Measurements from ENCODE around the gene DENND4C.
A peak's percentile ranks its signal among the peaks of the same experiment; 100 is the strongest.
"Not testable (repeated sequence)": the region's sequence is repeated elsewhere in the genome, so short reads cannot be mapped to it uniquely, and the experiment has no call there.

The DENND4C gene

GRCh38 chr9:19378164-19378563 lies 147.7 kb downstream of the DENND4C start:
- DNase-seq = no peak

GRCh38 chr9:19378647-19379046 lies 148.2 kb downstream of the DENND4C start:
- no peak for DNase-seq

- DNase-seq = no peak
These were observed 148.8 kb downstream of the DENND4C start for GRCh38 chr9:19379283-19379682.

- DNase-seq = no peak
These were observed 149.2 kb downstream of the DENND4C start for GRCh38 chr9:19379697-19380046.

- no peak for DNase-seq
These were observed 150.3 kb downstream of the DENND4C start for GRCh38 chr9:19380826-19381075.

GRCh38 chr9:19381656-19382055 lies 151.2 kb downstream of the DENND4C start:
- DNase-seq = no peak

GRCh38 chr9:19385212-19385611 lies 154.7 kb downstream of the DENND4C start:
- not testable (repeated sequence) for DNase-seq

GRCh38 chr9:19385786-19386501 lies 155.5 kb downstream of the DENND4C start:
- DNase-seq = no peak

GRCh38 chr9:19386502-19387044 lies 156.1 kb downstream of the DENND4C start:
- no peak for DNase-seq

- DNase-seq = no peak
These were observed 156.8 kb downstream of the DENND4C start for GRCh38 chr9:19387317-19387716.

GRCh38 chr9:19389539-19389938 lies 159.0 kb downstream of the DENND4C start:
- not testable (repeated sequence) for DNase-seq

- no peak for DNase-seq
These were observed 167.4 kb downstream of the DENND4C start for GRCh38 chr9:19397845-19398244.

GRCh38 chr9:19403231-19403630 lies 172.7 kb downstream of the DENND4C start:
- not testable (repeated sequence) for DNase-seq

- DNase-seq = no peak
These were observed 174.0 kb downstream of the DENND4C start for GRCh38 chr9:19404283-19405075.

- no peak for DNase-seq
These were observed 175.3 kb downstream of the DENND4C start for GRCh38 chr9:19405771-19406170.

- no peak for DNase-seq
These were observed 177.8 kb downstream of the DENND4C start for GRCh38 chr9:19408316-19408692.

- peak; percentile 45 for DNase-seq
These were observed 178.4 kb downstream of the DENND4C start, which contains the start of gene ACER2 for GRCh38 chr9:19408693-19409400. Gene ACER2, plus strand, starts transcription at chr9:19409009. Its CDS starts 76 bp downstream, at chr9:19409085.

GRCh38 chr9:19409401-19410194 lies 179.1 kb downstream of the DENND4C start:
- peak; percentile 28 for DNase-seq

GRCh38 chr9:19410195-19410503 lies 179.7 kb downstream of the DENND4C start:
- DNase-seq = no peak

GRCh38 chr9:19410594-19410993 lies 180.1 kb downstream of the DENND4C start:
- DNase-seq = no peak

GRCh38 chr9:19411316-19411715 lies 180.8 kb downstream of the DENND4C start:
- no peak for DNase-seq

GRCh38 chr9:19413456-19413855 lies 183.0 kb downstream of the DENND4C start:
- not testable (repeated sequence) for DNase-seq

GRCh38 chr9:19416143-19416542 lies 185.7 kb downstream of the DENND4C start:
- DNase-seq = no peak

Data from NCI-H1694 treated with DMSO at 0.1 percent for 48 hours (cell line).